ENCODE measurements around the gene ADGRL3.
"Not testable (repeated sequence)": the region's sequence is repeated elsewhere in the genome, so short reads cannot be mapped to it uniquely, and the experiment has no call there.

Gene ADGRL3

DNA sequence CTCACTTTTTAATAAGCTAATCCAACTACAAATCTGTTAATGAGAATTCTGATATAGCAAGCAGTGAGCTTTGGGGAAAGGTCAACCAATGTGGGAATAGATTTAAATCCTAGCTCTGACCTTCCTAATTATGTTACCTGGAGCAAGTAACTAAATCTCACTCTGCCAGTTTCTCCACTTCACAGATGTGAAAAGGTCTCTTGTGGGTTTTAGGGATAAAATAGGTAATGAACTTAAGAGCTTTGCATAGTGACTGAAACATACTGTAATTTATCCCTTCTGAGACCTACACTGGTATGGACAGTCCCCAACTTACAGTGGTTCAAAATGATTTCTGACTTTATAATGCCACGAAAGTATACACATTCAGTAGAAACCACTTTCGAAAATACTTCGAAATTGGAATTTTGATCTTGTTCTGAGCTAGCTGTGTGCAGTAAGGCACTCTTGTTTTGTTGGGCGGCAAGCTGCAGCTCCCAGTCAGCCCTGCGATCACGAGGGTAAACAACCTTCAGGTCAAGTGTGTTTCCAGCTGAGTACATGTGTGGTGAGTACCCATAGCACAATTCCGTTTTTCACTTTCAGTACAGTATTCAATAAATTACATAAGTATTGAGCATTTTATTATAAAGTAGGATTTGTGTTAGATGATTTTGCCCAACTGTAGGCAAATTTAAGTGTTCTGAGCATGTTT is 93.7 kb downstream of the ADGRL3 start:
- no peak for DNase-seq

DNA sequence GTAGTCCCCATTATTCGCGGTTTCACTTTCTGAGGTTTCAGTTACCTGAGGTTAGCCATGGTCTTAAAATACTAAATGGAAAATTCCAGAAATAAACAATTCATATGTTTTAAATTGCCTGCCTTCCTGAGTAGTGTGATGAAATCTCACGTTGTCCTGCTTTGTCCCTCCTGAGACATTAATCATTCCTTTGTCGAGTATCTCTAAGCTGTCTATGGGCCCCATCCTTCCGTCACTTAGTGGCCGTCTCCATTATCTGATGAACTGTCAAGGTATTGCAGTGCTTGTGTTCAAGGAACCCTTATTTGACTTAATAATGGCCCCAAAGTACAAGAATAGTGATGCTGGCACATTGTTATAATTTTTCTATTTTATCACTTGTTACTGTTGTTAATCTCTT is 94.8 kb downstream of the ADGRL3 start:
- DNase-seq: no peak

DNA sequence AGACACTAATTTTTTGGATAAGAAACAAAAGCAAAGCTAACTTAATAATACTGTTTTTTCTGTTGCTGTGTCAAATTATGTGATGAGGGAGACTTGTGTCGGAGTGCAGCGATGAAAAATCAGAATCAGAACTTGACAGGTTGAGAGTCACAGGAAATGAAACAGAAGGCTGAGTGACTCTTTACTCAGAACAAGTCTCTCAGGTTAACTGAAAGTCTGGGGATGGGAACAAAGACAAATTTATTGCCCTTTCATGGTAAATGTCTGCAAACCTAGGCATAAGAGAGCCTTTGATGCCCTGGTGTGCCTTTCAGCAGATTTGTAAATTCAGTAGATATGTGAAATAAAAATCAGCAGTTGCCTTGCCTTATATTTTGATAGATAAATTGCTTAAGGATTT is 96.0 kb downstream of the ADGRL3 start:
- DNase-seq: no peak

DNA sequence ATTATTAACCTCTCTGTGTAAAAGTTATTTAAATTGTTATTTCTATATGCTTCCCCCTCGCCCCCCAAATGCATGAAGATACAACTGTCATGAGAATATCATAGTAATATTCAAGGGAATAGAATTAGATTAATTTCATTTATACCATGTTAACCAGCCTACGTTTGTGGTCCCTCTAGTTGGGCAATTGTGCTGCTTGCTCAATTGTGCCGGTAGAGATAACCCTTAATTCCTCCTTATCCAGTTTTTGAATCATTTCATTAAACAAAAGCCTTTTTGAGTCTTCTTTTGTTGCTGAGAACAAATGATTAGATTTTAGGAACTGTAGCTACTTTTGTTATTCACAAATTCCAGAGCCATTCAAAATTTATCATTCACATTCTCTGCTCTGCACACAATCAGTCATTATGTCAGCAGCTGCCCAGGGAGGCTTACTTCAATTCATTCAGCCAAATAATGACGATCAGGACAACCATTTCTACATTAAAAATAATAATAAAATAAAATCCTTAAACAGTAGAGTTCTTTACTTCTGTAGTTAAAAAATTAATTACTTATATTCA is 98.1 kb downstream of the ADGRL3 start:
- DNase-seq: no peak

DNA sequence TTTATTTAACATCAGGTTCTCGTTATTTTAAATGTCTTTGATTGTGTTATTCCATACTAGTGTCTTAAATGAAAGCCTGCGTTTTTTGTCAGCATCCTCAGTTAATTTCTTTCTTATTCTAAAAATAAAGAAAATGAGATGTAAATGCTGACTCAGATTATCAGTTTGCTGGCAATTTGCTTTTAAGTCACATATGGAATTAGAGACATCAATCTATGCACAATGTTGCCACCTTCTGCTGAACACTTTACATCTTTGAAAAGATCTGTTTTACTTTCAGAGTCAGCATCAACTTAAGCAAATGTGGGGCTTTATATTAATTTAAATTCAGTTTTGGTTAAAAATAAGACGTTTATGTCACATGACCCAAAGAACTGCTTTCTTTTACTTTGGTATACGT is 99.2 kb downstream of the ADGRL3 start:
- no peak for DNase-seq

DNA sequence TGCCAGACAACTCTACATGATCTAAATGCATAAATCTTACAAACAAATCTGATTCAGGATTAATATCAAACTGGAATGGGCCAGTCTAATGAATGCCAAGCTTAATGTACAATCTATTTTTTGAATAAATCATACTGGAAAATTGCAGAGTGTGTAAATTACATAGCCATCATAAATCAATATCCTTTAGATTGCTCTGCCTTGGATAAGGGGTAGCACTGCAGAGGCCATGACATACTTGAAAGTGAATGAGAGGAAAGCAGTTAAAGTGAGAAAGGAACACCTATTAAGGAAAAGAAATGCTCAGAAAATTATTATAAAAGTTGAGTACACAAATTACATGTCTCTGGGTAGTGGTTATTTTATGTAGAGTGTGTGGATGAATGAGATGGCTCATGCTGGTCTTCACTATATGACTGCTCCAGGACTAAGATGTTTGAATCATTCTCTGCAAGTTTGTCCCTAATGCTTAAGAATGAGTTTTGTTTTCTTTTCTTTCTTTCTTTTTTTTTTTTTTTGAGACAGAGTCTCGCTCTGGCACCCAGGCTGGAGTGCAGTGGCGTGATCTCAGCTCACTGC is 100.2 kb downstream of the ADGRL3 start:
- no peak for DNase-seq

DNA sequence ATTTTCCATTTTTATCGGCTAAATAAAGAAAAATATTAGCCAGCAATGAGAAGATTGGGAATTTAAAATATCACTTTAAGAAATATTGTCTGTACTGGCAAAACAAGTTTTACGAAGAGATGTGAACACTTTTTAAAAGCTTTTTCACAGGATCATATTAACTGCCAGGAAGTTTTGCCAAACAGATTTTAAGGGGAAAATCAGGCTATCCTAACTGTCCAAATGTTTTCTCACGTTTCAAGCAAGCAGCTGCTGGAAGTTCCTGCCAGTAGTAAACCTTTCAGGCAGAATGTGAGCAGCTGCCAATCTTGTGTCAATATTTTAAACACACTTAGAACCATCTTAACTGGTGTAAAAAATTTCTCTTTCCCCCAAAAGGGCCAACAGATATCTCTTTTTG is 101.1 kb downstream of the ADGRL3 start:
- no peak for DNase-seq

DNA sequence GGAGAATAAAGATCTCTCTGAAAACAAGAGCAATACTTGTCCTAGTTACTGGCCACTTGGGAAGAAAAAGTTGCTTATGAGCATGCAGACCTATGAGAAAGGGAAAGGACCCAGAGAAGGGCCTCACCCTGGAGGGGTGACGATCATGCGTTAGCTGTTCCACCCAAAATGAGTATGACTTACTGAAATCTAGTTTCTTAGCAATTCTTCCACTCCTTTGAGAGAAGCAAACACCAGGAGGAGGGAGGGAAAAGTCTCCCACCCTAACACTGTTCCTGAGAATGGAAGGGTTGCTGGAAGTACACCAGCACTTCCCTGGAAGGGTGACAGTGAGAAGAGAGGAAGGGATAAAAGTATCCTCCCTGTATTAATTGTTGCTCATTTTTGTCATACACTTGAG is 107.9 kb downstream of the ADGRL3 start:
- DNase-seq: no peak

DNA sequence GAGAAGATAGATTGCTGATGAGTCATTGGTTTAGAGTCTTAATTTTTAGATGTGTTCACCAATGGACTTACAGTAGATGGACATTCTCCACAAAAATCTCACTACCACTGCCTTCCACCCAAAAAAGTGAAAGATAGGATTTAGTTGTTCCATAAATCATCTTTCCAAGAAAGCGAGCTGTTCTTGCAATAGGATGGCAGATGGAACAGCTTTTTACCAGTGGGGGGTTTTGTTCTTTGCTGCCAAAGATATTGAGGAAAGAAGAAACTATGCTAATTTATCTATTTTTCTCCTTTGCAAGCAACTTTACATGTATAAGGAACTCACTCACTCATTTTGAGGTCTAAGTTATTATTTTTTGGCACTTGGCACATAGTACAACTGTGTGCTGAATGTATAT is 109.5 kb downstream of the ADGRL3 start:
- DNase-seq: no peak

DNA sequence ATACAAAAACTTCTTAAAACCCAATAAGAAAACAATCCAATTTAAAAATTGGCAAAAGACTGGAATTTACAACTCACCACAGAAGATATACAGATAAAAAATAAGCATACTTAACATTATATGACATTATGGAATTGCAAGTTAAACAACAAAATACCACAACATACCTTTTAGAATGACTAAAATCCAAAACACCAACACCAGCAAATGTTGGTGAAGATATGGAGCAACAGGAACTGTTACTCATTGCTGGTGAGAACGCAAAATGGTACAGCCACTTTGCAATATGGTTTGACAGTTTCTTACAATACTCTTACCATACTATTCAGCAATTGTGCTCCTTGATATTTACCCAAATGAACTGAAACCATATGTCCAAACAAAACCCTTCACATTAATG is 112.4 kb downstream of the ADGRL3 start:
- no peak for DNase-seq

DNA sequence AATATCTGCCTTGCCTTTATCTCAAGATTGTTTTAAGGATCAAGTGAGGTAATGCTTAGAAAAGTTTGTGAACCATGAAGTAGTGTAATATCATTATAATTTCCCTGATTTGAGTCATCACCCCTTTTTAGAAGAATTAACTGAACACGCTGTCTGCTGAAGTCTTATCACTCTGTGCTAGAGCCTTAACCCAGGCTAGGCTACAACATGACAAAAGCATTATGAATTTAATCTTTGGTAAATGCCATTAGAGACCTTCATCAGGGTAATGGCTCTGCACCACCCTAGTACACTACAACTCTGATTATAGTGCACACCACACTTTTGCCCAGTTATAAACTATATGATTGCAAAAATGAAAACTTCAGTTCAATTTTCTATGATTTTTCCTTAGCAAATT is 118.3 kb downstream of the ADGRL3 start:
- no peak for DNase-seq

DNA sequence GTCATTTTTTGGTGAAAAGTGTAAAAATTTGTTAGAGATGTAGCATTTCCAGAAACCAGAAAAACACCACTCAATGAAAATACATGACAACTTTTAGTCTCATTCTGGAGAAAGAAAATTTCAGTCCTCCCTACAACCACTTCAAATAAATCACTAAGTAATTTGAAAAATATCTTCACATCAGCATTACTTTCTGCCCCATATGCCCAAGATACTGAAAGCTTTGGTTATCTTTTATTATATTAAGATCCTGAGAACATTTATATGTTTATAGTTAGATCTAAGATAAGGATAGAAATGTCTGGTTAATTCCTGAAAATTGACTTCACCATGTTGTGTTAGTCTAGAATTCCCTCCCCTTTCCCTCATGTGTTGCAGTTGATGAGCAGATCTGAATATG is 119.0 kb downstream of the ADGRL3 start:
- no peak for DNase-seq

DNA sequence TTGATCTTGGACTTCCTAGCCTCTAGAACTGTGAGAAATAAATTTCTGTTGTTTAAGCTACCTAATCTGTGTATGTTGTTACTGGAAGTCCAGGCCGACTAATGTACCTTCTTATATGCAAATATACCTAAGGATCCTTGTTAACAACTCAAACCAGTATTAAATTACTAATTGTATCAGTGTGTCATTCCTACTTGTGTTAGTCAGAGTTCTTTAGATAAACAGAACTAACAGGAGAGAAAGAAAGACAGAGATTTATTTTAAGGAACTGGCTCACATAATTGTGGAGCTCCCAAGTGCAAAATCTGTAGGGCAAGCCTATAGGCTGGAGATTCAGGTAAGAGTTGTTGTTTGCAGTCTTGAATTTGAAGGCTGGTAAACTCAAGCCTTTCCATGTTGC is 120.0 kb downstream of the ADGRL3 start:
- DNase-seq: no peak

DNA sequence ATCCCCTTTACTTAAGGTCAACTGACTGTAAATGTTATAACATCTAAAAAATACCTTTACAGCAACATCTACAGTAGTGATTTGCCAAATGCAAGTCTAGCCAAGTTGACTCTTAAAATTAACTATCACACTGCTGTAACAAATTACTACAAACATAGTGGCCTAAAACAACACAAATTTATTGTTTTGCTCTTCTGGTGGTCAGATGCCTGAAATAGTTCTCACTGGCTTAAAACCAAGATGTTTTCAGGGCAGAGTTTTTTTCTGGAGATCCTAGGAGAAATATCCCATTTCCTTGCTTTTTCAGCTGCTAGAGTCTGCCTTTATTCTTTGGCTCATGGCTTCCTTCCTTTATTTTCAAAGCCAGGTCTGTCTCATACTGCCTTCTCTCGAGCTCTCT is 120.5 kb downstream of the ADGRL3 start:
- DNase-seq: no peak

DNA sequence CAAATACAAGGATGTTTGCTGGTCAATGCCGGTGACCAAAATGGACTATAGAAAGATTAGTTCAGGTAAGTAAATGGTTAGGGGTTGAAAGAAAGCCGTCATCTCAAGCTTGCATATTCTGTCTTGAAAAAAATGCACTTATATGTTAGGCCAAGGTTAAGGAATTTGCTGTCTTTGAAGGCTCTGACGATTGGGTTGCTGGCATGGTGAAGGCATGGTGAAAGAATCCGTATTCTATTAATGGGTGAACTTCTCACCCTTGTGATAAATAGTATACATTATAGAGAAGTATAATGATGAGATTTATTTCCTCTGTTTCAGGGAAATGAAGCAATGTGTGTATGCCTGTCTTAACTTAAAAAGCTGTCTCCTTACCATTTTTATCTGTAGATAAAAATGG is 132.6 kb downstream of the ADGRL3 start:
- DNase-seq: no peak

DNA sequence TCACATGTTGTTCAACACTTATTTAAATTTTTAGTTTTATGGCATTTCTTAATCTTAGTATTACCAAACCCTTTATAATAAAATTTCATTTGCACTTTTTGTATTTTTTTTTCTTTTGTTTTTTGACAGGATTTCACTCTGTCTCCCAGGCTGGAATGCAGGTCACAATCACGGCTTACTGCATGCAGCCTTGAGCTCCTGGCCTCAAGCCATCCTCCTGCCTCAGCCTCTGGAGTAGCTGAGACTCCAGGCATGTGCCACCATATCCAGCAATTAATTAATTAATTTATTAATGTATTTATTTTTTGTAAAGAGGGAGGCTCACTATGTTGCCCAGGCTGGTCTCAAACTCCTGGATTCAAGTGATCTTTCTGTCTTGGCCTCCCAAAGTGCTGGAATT is 133.4 kb downstream of the ADGRL3 start:
- DNase-seq: no peak

DNA sequence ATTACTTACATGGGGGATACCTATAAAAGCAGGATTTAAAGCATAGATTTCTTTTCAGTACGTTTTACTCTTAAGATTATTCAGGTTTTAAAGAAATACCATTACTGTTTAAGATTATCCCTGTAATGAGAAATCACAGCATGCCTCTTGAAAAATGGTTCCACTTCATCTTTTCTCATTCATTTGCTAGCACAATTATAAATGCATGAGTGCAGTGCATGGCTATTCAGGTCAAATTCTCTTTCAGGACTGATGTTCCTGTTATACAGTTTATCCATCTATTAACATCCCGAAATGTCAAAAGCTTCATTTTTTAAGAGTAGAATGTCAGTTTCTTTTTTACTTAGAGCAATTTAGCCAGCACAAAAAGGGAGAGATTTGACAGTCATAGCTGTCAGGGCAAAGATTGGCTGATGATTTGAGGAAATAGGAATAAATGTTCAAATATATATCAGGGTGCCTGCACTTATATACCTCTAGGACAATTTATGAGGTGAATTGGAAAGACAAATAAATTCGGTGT is 135.2 kb downstream of the ADGRL3 start:
- no peak for DNase-seq

DNA sequence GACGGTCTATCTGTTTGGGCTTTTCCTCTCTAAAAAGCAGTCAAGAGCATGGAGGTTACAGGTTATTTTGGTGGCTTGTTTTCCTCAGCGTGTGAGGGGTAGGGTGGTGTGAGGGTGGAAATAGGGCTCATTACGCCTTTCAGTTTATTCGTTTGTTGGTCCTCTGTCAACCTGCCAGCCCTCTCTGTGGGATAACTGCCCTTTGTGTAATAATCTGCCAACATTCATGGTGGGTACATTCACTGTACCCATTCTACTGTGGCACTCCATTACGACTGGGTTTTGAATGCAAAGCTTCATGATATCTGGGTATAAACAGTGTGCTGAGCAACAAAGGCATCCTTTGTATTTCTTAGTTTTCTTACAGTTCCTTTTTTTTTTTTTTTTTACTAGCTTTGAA is 136.4 kb downstream of the ADGRL3 start:
- no peak for DNase-seq

DNA sequence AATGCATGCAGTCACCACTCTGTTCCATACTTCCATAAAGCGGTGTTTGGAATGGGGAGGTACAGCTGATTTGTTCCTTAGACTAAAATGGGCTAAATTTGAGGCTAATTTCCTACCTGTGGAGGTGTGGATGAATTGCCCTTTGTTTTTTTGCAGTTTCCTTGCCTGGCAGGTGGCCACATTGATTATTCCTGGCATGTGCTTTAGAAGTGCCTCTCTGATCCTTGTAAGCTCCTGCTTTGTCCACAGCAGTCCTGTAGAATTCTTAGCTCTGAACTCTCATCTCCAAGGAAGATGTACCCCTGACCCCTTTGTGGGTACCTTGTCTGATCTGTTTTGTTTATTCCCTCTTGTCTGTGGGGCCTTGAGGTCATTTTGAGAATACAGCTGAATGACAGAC is 136.8 kb downstream of the ADGRL3 start:
- no peak for DNase-seq

DNA sequence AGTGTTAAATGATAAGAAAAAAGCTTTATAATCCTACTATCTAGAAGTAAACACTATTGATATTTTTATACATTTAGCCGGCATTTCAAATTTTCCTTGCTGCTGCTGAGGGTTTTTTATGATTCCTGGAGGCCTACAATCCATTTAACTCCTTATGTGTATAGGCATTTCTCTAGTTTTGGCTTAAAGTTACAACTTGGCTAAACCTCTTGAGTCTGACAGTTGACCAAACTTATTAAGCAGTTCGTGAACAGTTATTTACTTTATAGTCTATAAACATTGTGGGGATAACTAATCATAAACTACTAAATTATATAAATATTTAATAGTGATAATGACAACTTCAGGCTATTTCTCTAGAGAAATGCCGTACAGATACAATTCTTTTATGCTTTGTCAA is 141.9 kb downstream of the ADGRL3 start:
- DNase-seq: no peak

DNA sequence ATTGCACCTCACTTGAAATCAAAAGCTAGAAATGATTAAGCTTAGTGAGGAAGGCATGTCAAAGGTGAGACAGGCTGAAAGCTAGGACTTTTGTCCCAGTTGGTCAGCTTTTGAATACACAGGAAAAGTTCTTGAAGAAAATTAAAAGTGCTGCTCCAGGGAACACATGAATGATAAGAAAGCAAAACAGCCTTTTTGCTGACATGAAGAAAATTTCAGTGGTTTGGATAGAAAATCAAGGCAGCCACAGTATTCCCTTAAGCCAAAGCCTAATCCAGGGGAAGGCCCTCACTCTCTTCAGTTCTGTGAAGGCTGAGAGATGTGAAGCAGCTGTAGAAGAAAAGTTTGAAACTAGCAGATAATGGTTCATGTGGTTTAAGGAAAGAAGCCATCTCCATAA is 150.8 kb downstream of the ADGRL3 start:
- no peak for DNase-seq

DNA sequence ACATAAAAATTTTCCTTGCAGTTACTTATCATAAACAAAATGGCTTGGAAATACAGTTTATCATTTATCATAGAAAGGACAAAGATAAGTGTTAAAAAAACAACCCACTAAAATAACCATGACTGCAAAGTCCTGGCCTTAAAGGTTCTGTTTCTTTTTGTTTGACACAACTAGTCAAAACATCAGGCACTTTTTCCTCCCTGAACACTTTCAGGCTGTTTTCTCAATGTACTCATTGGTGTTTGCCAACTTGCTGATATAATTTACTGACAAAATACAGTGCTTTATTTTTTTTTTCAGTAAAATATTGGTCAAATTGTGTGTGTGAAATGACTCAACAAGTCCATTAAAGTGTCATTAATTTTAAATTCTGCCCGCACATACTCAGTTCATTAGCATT is 156.6 kb downstream of the ADGRL3 start:
- no peak for DNase-seq

DNA sequence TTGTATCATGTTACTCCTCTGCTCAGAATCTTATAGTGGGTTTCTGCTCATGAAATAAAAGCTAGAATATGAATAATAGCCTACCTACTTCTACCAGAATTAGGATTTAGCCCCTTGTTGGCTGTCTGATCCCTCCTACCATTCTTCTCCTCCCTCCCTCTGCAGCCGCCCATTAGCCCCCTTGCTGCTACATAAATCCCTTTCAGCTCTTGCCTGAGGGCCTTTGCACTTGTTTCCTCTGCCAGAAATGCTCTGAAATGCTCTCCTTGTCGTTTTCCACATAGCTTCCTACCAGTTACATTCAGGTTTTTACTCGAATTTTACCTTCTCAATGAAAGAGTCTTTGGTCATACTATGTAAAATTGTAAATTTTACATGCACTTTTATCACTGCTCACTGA is 159.2 kb downstream of the ADGRL3 start:
- DNase-seq: no peak

DNA sequence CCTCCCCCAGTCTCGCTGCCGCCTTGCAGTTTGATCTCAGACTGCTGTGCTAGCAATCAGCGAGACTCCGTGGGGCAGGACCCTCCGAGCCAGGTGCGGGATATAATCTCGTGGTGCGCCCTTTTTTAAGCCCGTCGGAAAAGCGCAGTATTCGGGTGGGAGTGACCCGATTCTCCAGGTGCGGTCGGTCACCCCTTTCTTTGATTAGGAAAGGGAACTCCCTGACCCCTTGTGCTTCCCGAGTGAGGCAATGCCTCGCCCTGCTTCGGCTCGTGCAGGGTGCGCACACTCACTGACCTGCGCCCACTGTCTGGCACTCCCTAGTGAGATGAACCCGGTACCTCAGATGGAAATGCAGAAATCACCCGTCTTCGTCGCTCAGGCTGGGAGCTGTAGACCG is 172.7 kb downstream of the ADGRL3 start:
- not testable (repeated sequence) for DNase-seq

All from stimulated activated CD4-positive, alpha-beta T cell treated with anti-CD3 and anti-CD28 coated beads, Interleukin-4, amount 100 ng/mL, for 24 hours (primary cell).